Retina (tissue), 1 donor: ENCODE results near the gene KRT7.

Experiments
- DNase-seq: peaks from one replicate; pipeline ENCODE4 v3.0.0-alpha.2; 2016

KRT7 gene

DNA sequence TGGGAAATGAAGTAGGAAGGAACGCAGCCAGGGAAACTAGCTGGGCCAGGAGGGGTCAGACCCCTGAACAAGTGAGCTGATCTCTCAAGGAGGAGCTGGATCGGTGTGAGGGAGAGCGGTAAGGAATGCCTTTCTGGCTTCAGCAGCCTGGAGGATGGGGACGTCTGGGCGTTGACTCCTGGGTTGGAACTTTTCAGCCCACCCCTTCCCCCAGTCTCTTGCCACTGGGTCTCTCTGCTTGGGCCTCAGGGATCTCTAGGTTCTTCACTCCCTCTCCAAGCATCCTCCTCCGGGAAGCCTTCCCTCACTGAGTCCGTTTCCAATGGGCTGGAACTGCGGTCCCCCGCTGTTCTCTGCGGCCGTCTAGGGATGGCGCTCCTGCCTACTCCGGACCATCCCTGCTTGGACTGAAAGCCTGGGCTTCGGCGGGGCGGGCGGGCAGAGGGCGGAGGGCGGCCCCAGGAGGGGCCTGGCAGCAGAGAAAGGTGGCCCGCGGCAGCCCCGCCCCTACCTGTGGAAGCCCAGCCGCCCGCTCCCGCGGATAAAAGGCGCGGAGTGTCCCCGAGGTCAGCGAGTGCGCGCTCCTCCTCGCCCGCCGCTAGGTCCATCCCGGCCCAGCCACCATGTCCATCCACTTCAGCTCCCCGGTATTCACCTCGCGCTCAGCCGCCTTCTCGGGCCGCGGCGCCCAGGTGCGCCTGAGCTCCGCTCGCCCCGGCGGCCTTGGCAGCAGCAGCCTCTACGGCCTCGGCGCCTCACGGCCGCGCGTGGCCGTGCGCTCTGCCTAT is at the start of gene KRT7:
Gene KRT7, plus strand, starts transcription at position 570 of the 788 bp plus-strand sequence. Its CDS starts 54 bp downstream, at position 624.
- DNase-seq: no peak

DNA sequence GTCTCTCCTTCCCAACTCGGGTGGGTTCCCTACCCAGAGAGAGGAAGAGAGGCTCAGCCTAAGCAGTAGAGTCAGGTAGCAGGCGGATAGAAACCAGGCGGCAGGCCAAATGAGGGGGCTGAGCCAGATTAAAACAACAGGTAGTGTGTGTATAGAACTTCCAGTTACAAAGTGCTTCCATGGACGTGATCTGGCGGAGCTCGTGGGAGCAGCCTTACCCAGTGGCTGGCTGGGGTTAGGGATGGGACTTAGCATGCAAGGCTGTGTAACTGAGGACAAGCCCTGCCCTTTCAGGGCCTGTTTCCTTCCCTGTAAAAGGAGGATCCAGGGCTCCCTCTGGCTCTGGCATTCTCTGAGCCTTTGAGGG is 49.5 kb upstream of the KRT7 start:
- DNase-seq: no peak

DNA sequence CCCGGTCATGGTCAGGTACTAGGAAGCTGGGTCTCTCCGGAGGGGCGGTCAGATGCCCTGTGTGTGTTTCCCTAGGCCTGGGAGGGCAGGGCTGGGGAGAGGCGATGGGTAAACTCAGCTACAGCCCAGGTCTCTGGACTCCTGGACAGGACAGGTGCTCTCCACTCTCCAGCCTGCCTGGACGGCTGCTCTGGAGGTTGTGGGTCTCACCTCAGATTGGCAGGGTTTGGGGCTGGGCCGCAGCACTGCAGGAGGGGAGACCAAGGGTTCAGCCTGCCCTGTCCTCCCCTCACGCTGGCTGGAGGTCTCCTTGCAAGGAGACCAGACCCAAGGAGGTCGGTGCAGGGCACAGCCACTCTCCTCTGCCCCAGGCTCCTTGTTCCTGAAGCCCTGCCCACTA is 49.1 kb upstream of the KRT7 start:
- DNase-seq: no peak

DNA sequence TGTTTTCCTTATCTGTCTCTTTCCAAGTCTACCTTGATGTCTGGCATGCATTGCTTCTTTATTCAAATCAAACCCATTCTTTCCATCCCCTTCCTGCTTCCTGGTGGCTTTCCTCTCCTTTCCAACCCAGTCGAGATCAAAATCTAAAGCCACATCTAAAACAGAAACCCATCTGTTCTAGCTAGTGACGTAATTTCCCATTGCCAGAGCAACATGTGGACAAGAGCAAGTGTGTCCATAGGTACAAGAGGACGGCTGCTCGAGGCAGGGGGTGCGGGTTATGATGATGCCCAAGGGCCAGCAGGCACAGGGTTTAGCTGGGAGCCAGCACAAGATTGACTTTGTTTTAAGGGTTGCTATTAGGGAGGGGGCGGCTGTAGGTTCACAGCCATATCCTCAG is 48.2 kb upstream of the KRT7 start:
- no peak for DNase-seq

DNA sequence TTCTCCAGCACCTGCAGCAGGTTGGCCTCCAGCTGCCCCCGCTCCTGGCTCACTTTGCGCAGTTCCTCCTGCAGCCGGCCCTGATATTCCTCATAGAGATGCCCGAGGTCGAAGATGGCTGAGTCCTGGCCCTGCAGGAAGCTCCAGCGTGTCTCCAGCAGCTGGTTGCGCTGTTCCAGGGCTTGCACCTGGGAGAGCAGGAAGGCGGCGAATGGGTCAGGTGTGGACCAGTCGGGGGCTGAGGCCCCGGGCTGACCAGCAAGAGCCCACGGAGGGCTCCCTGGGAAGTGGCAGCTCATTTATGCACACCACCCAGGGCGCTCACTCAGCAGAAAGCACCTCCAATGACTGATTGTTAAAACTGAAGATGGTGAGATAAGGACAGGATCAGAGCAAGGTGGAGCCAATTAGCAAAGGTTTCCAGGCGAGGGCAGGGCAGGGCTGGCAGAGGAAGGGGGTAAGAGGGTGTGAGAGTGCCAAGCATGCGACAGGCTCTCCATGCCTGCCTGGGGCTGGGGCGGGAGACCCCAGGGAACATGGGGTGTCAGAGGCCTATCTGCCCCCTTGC is 47.6 kb upstream of the KRT7 start:
- no peak for DNase-seq

DNA sequence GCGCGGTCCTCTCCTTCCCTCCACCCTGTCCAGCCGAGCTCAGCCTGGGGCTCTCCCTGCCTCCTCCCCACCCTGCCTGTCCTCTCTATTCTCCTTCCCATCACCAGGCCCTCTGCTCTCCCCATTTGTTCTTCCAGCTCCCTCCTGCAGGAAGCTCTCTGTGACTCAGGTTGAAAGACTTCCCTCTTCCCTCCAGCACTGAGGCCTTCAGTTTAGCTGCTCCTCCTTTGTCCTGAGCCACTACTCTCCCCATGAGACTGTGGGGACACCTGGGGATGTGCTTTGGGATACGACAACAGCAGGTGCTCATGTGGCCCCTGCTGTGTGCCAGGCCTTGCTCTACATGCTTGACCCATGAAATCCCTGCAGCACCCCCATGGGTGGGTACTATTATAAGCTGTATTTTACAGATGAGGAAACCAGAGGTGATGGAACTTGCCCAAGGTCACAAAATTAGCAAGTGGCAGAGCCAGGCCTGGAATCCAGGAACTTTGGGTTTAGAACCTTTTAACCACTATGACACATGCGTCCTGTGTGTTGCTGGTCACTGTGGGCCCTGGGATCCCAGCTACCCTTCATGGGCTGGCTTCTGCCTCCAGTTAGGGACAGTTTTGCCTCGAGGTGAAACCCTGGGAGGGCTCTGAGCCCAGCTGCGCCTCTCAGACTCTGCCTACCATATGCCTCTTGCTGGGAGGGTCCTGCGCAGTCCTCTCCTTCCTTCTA is 46.8 kb upstream of the KRT7 start:
- DNase-seq: no peak

DNA sequence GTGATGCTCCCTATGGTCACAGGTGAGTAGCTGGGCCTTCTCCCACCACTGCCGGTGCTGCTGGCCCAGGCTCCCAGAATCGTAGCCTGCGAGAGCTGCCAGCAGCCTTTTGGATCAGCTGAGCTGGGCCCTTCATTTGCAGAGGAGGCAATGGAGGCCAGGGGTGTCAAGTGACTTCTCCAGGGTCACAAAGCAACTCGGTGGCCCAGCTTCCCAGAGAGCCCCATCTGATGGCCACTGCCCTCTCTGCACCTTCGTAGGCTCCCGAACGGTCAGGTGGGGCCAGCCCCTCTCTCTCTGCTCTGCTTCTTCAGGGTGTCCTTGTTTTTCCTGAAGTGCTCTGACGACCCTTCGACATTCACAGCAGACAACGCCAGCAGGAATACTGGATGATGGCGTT is 45.8 kb upstream of the KRT7 start:
- DNase-seq: no peak

DNA sequence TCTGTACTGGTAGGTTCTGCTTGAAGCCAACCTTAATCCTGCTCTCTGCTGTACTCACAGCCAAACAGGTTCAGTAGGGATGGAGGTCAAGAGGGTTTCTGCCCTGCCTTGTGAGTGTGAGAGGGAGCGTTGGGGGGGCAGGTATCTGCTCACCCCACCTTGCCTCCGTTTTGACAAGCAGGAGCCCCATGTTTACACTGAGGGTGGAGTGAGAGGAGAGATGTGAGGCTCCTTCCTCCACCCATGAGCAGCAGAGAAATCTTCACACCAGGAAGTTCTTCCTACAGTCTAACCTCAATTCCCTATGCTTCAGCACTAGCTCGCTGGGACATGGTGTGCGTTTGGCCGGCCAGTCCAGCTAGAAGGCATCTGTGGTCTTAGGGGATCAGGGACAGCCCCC is 45.4 kb upstream of the KRT7 start:
- DNase-seq: no peak

DNA sequence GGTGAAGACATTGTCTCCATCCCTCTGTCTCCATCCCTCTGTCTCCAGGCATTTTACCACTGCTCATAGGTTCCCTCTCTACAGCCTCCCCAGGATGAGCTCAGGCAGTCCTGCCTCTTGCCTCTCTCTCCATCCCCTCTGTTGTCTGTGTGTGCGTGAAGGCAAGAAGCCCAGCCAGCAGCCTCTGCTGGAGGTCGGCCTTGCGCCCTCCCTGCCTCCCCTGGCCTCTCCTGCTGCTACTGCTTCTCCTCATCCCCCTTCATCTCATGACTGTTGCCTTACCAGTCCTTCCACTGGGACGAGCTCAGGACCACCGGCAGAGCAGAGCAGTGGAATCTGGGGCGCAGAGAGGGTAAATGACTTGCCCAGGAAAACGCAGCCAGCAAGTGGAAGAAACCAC is 44.4 kb upstream of the KRT7 start:
- no peak for DNase-seq

DNA sequence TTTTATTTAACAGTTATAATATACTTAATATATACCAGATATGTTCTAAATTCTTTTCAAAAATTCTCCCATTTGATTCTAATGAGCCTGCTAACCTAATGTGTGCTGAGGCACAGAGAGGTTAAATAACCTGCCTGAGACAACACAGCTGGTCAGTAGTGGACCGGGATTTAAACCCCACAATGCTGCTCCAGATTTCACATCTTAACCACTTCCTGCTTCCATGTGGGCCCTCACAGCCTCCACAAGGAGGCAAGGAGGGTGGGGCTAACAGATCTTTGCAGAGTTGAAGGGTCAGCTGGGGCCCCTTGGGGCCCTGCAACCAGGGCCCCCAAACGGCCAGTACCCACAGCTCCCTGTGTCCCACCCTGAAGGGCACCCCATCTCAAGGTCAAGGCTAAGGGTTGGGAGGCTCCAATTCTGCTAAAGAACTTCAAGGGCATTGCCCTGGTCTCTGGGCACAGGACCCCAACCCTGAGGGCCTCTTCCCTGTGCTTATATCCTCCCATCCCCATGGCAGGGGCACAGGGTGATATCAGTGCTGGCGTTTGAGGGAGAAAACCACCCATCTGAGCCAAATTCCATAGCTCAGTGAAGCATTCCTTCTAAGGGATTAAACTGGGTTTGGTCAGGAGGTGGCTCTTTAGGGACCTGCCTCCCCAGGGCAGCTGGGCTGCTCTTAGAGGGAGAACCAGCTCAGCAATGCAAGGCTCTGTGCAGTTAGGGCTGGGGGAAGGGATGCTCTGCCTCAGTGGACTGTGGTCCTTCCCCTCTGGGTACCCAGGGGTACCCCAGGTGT is 43.5 kb upstream of the KRT7 start:
- no peak for DNase-seq

DNA sequence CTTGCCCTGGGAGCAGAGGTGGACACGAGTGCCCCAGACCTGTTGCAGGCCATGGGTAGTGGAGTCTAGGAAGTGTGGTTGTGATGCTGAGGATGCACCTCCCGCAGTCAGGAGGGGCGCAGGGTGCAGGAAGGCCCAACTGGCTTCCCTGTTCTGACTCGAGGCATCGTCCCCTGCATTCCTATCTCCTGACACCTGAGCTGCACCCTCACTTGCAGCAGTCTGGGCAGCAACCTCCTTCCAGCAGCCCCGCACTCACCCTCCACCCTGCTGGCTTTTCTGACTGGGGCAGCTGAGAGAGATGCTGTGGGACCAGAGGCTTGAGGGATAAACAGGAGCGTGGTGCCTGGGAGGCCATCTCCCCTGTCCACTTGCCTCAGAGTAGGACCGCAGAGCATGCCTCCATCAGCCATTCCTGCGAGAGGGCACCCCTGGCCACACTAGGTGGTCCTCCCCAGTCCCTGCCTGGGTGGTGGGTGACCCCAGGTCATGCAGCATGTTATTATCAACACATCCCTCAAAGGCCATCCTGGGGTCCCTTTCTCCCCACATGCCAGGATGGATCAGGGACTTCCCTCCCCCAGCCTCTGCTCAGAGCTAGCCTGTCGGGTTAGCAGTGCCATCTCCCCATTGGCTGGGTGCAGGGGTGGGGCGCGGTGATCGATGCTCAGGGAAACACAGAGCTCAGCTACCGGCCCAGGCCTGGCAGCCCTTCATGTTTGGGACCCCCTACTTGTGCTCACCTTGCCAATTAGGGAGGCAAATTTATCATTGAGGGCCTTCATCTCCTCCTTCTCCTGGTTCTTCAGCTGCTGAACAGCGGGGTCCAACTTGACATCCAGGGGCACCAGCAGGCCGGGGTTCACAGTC is 41.9 kb upstream of the KRT7 start:
- DNase-seq: no peak

DNA sequence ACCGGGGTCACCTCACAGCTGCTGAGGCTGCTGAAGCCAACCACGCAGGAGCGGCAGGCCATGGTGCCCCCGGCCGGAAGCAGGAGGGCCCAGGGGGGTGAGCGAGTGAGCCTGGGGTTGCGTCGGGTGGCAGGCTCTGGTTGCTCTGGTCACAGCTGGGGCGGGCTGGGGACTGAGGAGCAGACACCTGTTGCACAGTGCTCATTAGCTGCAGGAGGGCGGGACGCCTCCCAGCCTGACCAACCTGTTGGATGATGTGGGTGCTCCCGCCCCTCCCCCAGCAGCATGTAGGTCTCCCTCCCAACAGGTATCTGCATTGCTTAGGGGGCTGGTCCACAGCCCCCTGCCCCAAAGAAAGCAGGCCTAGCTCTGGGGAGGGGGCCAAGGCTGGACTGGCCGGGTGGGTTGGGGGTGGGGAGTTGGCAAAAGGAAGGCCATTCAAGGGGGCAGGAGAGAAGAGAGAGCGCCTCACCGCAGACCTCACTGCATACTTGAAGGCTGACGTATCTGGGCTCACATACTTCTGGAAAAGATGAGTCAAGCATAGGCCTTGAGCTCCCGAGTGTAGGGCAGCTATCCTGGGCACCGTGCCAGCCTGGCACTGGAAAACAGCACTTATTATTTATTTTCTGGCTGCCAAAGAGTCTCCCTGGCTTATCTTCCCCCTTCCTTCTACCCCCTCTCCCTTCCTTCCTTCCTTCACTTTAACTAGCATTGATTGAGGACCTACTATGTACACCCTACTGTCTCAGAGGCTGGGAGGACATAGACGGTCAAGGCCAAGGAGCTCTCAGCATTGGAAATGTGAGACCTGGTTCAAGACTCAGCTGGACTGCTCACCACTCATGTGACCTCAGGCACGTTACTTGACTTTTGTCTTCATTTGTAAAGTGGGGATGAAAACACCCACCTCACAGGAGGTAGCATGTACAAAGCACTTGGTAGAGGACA is 40.9 kb upstream of the KRT7 start, which contains the start of gene KRT80:
Gene KRT80, minus strand, starts transcription at position 174 of the 951 bp plus-strand sequence. Its CDS starts 112 bp downstream, at position 62.
- no peak for DNase-seq

DNA sequence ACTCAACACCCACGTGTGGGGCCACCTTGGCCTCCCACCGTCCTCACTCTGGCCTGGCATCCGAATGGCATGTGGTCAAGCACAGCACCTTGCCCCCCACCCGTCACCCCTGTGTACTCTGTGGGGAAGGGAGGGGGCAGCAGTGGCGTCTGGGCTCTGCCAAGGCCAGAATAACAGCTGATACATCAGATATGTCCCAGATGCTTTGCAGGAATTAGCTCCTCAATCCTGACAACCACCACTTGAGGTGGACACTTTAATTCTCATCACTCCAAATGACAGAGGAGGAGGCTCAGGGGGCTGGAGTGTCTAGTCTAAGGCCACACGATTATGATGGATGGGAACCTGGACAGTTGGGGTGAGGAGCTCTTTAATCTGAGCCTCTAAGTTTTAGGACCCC is 39.5 kb upstream of the KRT7 start:
- no peak for DNase-seq

DNA sequence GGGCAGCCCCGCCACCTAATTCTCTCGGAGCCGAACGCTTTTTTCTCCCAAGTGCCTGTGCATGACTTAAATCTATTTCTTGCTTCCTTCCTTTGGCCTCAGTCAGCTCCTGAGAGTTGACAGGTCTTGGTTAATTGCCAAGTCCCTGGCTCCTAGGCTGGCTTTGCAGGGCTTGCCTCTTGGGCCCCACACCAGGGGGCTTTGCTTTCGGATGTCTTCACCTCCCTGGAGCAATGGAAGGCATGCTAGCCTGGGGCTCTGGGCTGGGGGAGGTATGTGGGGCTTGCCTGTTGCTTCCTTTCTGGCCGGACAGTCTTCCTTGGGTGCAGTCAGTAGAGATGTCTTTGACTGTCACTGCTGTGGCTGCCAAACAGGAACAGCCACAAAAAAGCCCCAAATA is 39.1 kb upstream of the KRT7 start:
- DNase-seq: no peak

DNA sequence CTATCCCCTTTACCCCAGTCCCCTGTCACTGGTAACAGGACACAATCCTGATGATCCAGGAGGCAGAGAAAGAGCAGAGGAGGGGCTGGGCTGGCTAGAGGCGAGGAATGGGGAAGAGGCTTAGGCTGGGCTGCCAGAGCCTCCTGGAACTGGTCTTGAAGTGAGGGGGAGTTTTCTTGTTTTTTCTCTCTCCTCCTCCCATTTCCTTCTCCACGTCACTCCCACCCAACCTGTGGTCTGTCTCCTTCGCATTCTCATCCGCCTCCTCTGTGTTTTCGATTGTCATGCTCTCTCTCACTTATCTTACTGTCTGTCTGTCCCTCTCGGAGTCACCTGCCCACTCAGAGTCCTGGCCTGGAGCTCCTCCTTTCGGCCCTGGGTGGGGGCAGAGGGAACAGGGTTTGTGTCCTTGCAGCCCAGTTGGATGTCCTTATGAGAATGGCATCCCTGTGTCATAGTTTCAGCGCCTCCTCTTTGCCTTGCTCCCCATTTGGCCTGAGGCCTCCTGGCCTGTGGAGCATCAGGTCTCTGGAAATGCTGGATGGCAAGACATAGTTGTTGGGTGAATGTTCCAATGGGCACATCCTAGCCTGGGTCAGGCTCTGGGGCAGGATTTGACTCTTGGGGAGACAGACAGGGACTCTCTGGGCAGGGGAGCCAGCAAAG is 37.8 kb upstream of the KRT7 start:
- no peak for DNase-seq

DNA sequence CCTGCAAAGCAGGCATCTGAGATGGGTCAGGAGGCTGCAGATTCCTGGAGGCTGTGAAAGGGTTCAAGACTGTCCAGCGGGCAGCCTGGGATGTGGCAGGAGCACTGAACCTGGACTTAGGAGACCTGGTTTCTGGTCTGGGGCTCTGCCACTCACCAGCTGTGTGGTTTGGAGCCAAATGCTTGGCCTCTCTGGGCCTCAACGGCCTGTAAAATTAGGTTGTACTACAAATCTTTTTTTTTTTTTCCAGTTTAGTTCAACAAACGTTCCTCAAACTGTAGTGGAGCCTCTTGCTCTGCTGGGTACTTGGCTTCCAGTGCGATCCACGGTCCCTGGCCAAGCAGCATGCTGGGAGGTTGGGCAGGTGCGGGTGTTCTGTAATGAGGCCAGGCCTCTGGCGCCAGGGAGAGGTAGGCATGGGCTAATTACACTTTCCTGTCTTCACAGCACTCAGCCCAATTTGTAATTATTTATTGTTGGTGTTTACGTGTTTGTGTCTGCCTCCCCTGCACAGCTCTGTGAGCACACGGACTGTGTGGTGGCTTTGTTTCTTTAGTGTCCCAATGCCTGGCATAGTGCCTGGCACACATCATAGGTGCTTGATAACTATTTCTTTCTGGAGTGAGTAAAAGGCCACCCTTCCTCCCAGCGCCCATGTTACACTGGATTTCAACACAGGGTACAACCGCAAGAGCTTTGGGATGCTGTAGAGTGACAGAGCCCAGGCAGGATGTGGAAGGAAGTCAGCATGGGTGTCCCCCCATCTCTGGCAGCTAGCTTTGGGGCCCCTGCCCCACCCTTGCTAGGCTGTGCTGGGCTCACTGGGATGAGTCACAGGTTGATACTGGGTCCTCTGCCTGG is 35.4 kb upstream of the KRT7 start:
- DNase-seq: no peak

DNA sequence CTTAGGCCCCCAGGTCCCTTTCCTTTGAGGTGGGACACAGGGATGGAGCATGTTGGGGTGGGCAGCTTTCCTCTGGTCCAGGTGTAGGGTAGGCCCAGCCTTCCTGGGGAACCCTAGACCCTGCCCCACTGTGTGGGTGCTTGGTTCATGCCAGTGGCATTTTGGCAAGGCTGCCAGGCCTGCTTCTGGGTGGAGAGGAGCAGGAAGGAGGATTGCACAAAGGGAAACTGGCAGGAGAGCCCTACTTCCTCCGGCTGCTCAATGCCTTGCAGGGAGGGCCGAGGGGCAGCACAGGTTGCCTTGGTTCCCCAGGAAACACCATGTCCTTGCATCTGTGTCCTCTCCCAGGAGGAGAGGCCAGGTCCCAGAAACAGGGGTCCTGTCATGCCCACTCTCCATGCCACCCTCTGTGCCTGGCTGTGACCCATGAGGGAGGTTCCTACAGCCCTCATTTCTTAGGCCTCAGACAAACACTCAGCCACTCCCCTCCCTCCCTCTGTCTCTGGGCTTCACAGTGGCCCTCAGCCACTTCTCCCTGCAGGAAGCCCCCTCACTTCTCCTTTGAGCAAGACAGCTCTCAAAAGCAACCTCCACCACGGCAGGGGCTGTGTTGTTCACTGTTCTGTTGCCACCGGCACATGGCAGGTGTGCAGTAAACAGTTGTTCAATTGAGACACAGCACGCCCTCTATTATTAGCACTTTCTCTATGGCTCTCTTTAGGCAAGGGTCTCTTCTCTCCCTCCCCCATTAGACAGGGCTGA is 34.4 kb upstream of the KRT7 start:
- no peak for DNase-seq

DNA sequence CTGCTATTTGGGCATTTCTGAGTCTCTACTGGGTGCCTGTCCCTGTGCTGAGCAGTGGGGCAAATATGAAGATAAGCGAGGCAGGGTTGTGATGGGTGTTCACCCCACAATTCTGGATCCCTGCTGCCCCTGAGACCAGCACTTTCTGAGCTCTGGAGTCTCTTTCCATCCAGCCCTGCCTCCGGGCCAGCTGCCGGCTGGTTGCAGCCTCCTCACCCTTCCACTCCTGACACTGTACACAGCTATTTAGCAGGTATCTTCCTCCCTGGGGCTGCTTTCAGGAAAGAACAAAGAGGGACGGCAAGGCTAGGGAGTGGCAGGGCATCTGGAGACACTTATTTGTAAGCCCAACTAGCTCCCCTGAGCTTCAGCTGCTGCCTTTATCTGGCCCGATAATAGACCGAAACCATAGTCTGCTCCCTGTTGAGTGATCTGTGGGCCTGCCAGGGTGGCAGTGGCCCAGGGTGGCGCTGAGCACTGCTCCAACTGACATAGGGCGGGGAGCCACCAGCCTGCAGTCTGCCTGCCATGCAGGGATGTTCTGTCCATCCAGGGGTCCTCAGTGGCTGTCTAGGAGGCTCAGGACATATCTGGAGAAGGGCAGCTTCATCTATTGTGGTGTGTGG is 33.6 kb upstream of the KRT7 start:
- no peak for DNase-seq
